Stimulated activated naive CD4-positive, alpha-beta T cell (primary cell): Measurements from ENCODE around the gene ZNF672.
"Not testable (repeated sequence)": the region's sequence is repeated elsewhere in the genome, so short reads cannot be mapped to it uniquely, and the experiment has no call there.

Experiments
- DNase-seq, 6 experiments: peaks; one replicate each; lab custom pipeline; 2025; lab: John Stamatoyannopoulos, UW

The ZNF672 gene

GRCh38 chr1:248837781-248838356 lies at the start of gene ZNF672:
TSS of gene ZNF672 (plus strand) at chr1:248838224. CDS start at chr1:248847275, 9,051 bp downstream.
- DNase-seq: peak; percentile 86 to 94 (median 90)

GRCh38 chr1:248788327-248788726 lies 49.7 kb upstream of the ZNF672 start:
- DNase-seq: no peak

- not testable (repeated sequence) for DNase-seq
Measured at GRCh38 chr1:248789337-248789736, 48.7 kb upstream of the ZNF672 start.

GRCh38 chr1:248790456-248790855 lies 47.6 kb upstream of the ZNF672 start:
- DNase-seq: no peak

- no peak for DNase-seq
Measured at GRCh38 chr1:248791010-248791409, 47.0 kb upstream of the ZNF672 start.

GRCh38 chr1:248792342-248792741 lies 45.7 kb upstream of the ZNF672 start:
- no peak for DNase-seq

GRCh38 chr1:248793592-248793991 lies 44.4 kb upstream of the ZNF672 start:
- DNase-seq: no peak

GRCh38 chr1:248794663-248795062 lies 43.4 kb upstream of the ZNF672 start:
- DNase-seq: not testable (repeated sequence)

GRCh38 chr1:248798791-248799190 lies 39.2 kb upstream of the ZNF672 start:
- DNase-seq: no peak

GRCh38 chr1:248800459-248800858 lies 37.6 kb upstream of the ZNF672 start:
- no peak for DNase-seq

GRCh38 chr1:248802454-248802853 lies 35.6 kb upstream of the ZNF672 start:
- DNase-seq: no peak

GRCh38 chr1:248803501-248803900 lies 34.5 kb upstream of the ZNF672 start:
- not testable (repeated sequence) for DNase-seq

- DNase-seq: no peak
Measured at GRCh38 chr1:248804771-248805681, 33.0 kb upstream of the ZNF672 start.

GRCh38 chr1:248805876-248806275 lies 32.1 kb upstream of the ZNF672 start:
- no peak for DNase-seq

GRCh38 chr1:248807067-248807737 lies 30.8 kb upstream of the ZNF672 start:
- DNase-seq: peak in 5 of 6 experiments; percentile 35 to 64 (median 53)

- no peak for DNase-seq
Measured at GRCh38 chr1:248808876-248809275, 29.1 kb upstream of the ZNF672 start.

GRCh38 chr1:248810000-248810726 lies 27.9 kb upstream of the ZNF672 start:
- DNase-seq: no peak

- DNase-seq: no peak
Measured at GRCh38 chr1:248810727-248811513, 27.1 kb upstream of the ZNF672 start.

- DNase-seq: no peak
Measured at GRCh38 chr1:248811514-248812490, 26.2 kb upstream of the ZNF672 start.
